HS-5 (cell line): Measurements from ENCODE around the gene CASP1.
"Not testable (repeated sequence)": the region's sequence is repeated elsewhere in the genome, so short reads cannot be mapped to it uniquely, and the experiment has no call there.

Experiments used
- DNase-seq: peaks from one replicate; pipeline ENCODE4 v3.0.0-alpha.2; 2012; ENCODE audit warnings: low read depth

CASP1 gene

GRCh38 chr11:105045676-105046296 is 10.8 kb upstream of the CASP1 start:
- DNase-seq, result no peak

GRCh38 chr11:105044557-105045524 is 9.9 kb upstream of the CASP1 start, which contains the start of gene CARD16:
Gene CARD16 (minus strand): TSS chr11:105045335. CDS start chr11:105045297, 38 bp downstream.
- DNase-seq, result peak; percentile 10

GRCh38 chr11:105042178-105042577 is 7.2 kb upstream of the CASP1 start:
- no peak for DNase-seq

GRCh38 chr11:105040703-105041102 is 5.8 kb upstream of the CASP1 start:
- no peak for DNase-seq

GRCh38 chr11:105034388-105034787 is 556 bp downstream of the CASP1 start:
- not testable (repeated sequence) for DNase-seq

GRCh38 chr11:105033781-105034180 is 1.2 kb downstream of the CASP1 start:
- no peak for DNase-seq

- DNase-seq, result no peak
Measured at GRCh38 chr11:105033343-105033742, 1.6 kb downstream of the CASP1 start.

GRCh38 chr11:105032495-105032894 is 2.4 kb downstream of the CASP1 start:
- no peak for DNase-seq

GRCh38 chr11:105027678-105028077 is 7.3 kb downstream of the CASP1 start:
- no peak for DNase-seq

- DNase-seq, result no peak
Measured at GRCh38 chr11:105024394-105024793, 10.6 kb downstream of the CASP1 start.

- DNase-seq, result no peak
Measured at GRCh38 chr11:105023003-105023402, 11.9 kb downstream of the CASP1 start, which contains the start of gene CASP5. Gene CASP5 (minus strand): TSS chr11:105023168. CDS start chr11:105023136, 32 bp downstream.

- no peak for DNase-seq
Measured at GRCh38 chr11:105022527-105022926, 12.4 kb downstream of the CASP1 start.

- DNase-seq, result no peak
Measured at GRCh38 chr11:105007463-105007862, 27.5 kb downstream of the CASP1 start.

- DNase-seq, result no peak
Measured at GRCh38 chr11:105005451-105005845, 29.5 kb downstream of the CASP1 start.

- DNase-seq, result no peak
Measured at GRCh38 chr11:105004021-105004420, 30.9 kb downstream of the CASP1 start.

- DNase-seq, result no peak
Measured at GRCh38 chr11:105003151-105003550, 31.8 kb downstream of the CASP1 start.

- no peak for DNase-seq
Measured at GRCh38 chr11:105000797-105001196, 34.1 kb downstream of the CASP1 start.

- no peak for DNase-seq
Measured at GRCh38 chr11:105000167-105000566, 34.8 kb downstream of the CASP1 start.

- DNase-seq, result no peak
Measured at GRCh38 chr11:104999721-105000120, 35.2 kb downstream of the CASP1 start.

GRCh38 chr11:104997288-104997687 is 37.7 kb downstream of the CASP1 start:
- no peak for DNase-seq

GRCh38 chr11:104995001-104995408 is 39.9 kb downstream of the CASP1 start:
- DNase-seq, result no peak

- no peak for DNase-seq
Measured at GRCh38 chr11:104992781-104993180, 42.2 kb downstream of the CASP1 start.

- DNase-seq, result no peak
Measured at GRCh38 chr11:104991994-104992393, 43.0 kb downstream of the CASP1 start.
